Chondrocyte (in vitro differentiated cells): ENCODE data around the gene MOB4. TPM values are rescaled to one million over a fixed set of nuclear protein-coding genes. Genes with fewer than 3 reads are reported as not detected.
A peak's percentile ranks its signal among the peaks of the same experiment; 100 is the strongest.
"Not testable (repeated sequence)": the region's sequence is repeated elsewhere in the genome, so short reads cannot be mapped to it uniquely, and the experiment has no call there.

Source experiments
- DNase-seq: peaks from one replicate; pipeline ENCODE4 v3.0.0; 2021; ENCODE audit warnings: mixed read lengths, low spot score
- H3K27ac Mint-ChIP-seq: one replicate; pipeline ENCODE4 v1.8.0; 2021; ENCODE audit warnings: mild to moderate bottlenecking, moderate library complexity, mixed read lengths; ENCODE audit not compliant: unreplicated experiment
- H3K27me3 Mint-ChIP-seq: 2 replicates; pipeline ENCODE4 v1.8.0; 2021; ENCODE audit warnings: low read depth, mixed read lengths
- H3K36me3 Mint-ChIP-seq: 2 replicates; pipeline ENCODE4 v1.8.0; 2021; ENCODE audit warnings: low read depth, mixed read lengths
- H3K4me1 Mint-ChIP-seq: 2 replicates; pipeline ENCODE4 v1.8.0; 2021; ENCODE audit warnings: low read depth, mild to moderate bottlenecking, mixed read lengths
- H3K4me3 Mint-ChIP-seq: one replicate; pipeline ENCODE4 v1.8.0; 2021; ENCODE audit warnings: mild to moderate bottlenecking, moderate library complexity, mixed read lengths; ENCODE audit not compliant: unreplicated experiment
- H3K9me3 Mint-ChIP-seq: 2 replicates; pipeline ENCODE4 v1.8.0; 2021; ENCODE audit warnings: low read depth, mixed read lengths
- total RNA-seq: library from RNA; stranded (reverse); gene quantifications from 3 replicates; pipeline ENCODE4 v1.2.1, GENCODE V29; 2021
- TF ChIP-seq, protein P1 (sequence below): fragments of 200-600 bp; sonication (generic); IDR thresholded peaks from 2 replicates; pipeline ENCODE4 v1.5.0; 2021; ENCODE audit warnings: antibody characterized with exemption, mild to moderate bottlenecking, moderate library complexity

MOB4 gene
- total RNA-seq, 1 donor from 2014 or later: 30.8 TPM

- TF ChIP-seq, protein P1, sequence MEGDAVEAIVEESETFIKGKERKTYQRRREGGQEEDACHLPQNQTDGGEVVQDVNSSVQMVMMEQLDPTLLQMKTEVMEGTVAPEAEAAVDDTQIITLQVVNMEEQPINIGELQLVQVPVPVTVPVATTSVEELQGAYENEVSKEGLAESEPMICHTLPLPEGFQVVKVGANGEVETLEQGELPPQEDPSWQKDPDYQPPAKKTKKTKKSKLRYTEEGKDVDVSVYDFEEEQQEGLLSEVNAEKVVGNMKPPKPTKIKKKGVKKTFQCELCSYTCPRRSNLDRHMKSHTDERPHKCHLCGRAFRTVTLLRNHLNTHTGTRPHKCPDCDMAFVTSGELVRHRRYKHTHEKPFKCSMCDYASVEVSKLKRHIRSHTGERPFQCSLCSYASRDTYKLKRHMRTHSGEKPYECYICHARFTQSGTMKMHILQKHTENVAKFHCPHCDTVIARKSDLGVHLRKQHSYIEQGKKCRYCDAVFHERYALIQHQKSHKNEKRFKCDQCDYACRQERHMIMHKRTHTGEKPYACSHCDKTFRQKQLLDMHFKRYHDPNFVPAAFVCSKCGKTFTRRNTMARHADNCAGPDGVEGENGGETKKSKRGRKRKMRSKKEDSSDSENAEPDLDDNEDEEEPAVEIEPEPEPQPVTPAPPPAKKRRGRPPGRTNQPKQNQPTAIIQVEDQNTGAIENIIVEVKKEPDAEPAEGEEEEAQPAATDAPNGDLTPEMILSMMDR: no peak
- no peak for DNase-seq
- Mint-ChIP-seq H3K9me3 (peaks cover 7% of the 10 kb centered on the region), H3K4me1 (peaks cover 22% of the 10 kb centered on the region), H3K4me3 (no peak overlapping the region), H3K27me3 (no peaks in the 10 kb centered on the region), H3K36me3 (peaks cover 25% of the 10 kb centered on the region), H3K27ac (peak overlapping the region; percentile 25)
These were observed 55.9 kb downstream of the MOB4 start for GRCh38 chr2:197571627-197572271.

DNA sequence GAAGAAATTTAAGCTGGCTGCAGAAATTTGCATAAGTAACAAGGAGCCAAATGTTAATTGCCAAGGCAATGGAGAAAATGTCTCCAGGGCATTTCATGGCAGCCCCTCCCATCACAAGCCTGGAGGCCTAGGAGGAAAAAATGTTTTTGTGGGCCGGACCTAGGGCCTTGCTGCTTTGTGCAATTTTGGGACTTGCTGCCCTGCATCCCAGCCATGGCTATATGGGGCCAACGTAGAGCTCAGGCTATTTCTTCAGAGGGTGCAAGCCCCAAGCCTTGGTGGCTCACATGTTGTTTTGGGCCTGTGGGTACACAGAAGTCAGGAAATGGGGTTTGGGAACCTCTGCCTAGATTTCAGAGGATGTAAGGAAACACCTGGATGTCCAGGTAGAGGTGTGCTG lies 57.7 kb downstream of the MOB4 start:
- TF ChIP-seq, protein P1: no peak
- no peak overlapping the region for H3K27ac Mint-ChIP-seq
- no peak overlapping the region for H3K4me3 Mint-ChIP-seq
- H3K36me3 Mint-ChIP-seq: peaks cover 25% of the 10 kb centered on the region
- H3K27me3 Mint-ChIP-seq: no peaks in the 10 kb centered on the region
- peaks cover 7% of the 10 kb centered on the region for H3K9me3 Mint-ChIP-seq
- peaks cover 30% of the 10 kb centered on the region for H3K4me1 Mint-ChIP-seq
- DNase-seq: no peak

GRCh38 chr2:197575987-197576386 lies 60.1 kb downstream of the MOB4 start:
- Mint-ChIP-seq H3K27ac (no peak overlapping the region), H3K36me3 (peaks cover 25% of the 10 kb centered on the region), H3K4me1 (peaks cover 30% of the 10 kb centered on the region), H3K27me3 (no peaks in the 10 kb centered on the region), H3K9me3 (peaks cover 7% of the 10 kb centered on the region), H3K4me3 (no peak overlapping the region)
- DNase-seq: no peak
- TF ChIP-seq, protein P1: no peak

- H3K27me3 Mint-ChIP-seq: no peaks in the 10 kb centered on the region
These were observed 60.8 kb downstream of the MOB4 start for GRCh38 chr2:197576631-197577030.

GRCh38 chr2:197577446-197577845 lies 61.6 kb downstream of the MOB4 start:
- TF ChIP-seq, protein P1: no peak
- peaks cover 16% of the 10 kb centered on the region for H3K4me1 Mint-ChIP-seq
- no peak overlapping the region for H3K4me3 Mint-ChIP-seq
- no peak for DNase-seq
- peaks cover 19% of the 10 kb centered on the region for H3K36me3 Mint-ChIP-seq
- peaks cover 7% of the 10 kb centered on the region for H3K9me3 Mint-ChIP-seq
- no peaks in the 10 kb centered on the region for H3K27me3 Mint-ChIP-seq
- H3K27ac Mint-ChIP-seq: no peak overlapping the region

More at GRCh38 chr2:197576631-197577030, 60.8 kb downstream of the MOB4 start:
- DNase-seq: no peak
- TF ChIP-seq, protein P1: no peak
- Mint-ChIP-seq H3K36me3 (peaks cover 25% of the 10 kb centered on the region), H3K27ac (peak overlapping the region; percentile 13), H3K4me1 (peaks cover 24% of the 10 kb centered on the region), H3K9me3 (peaks cover 7% of the 10 kb centered on the region), H3K4me3 (no peak overlapping the region)

GRCh38 chr2:197578294-197578693 lies 62.4 kb downstream of the MOB4 start:
- H3K4me1 Mint-ChIP-seq: peaks cover 16% of the 10 kb centered on the region
- not testable (repeated sequence) for H3K27ac Mint-ChIP-seq, H3K9me3 Mint-ChIP-seq, DNase-seq, H3K4me3 Mint-ChIP-seq, H3K27me3 Mint-ChIP-seq
- H3K36me3 Mint-ChIP-seq: peaks cover 13% of the 10 kb centered on the region

DNA sequence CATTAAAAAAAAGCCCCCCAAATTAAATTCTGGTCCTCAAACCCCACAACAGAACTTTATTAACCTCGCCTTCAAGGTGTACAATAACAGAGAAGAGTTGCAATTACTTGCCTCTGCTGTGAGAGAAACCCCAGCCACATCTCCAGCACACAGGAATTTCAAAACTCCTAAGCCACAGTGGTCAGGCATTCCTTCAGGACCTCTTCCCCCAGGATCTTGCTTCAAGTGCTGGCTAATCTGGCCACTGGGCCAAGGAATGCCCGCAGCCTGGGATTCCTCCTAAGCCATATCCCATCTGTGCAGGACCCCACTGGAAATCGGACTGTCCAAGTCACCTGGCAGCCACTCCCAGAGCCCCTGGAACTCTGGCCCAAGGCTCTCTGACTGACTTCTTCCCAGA lies 64.3 kb downstream of the MOB4 start:
- H3K27ac Mint-ChIP-seq, H3K27me3 Mint-ChIP-seq, H3K9me3 Mint-ChIP-seq, DNase-seq, H3K36me3 Mint-ChIP-seq, H3K4me3 Mint-ChIP-seq: not testable (repeated sequence)
- H3K4me1 Mint-ChIP-seq: peaks cover 16% of the 10 kb centered on the region

DNA sequence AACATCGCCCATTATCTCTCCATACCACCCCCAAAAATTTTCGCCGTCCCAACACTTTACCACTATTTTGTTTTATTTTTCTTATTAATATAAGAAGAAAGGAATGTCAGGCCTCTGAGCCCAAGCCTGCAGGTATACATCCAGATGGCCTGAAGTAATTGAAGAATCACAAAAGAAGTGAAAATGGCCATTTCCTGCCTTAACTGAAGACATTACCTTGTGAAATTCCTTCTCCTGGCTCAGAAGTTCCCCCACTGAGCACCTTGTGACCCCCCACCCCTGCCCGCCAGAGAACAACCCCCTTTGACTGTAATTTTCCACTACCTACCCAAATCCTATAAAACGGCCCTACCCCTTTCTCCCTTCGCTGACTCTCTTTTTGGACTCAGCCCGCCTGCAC lies 71.4 kb downstream of the MOB4 start:
- not testable (repeated sequence) for H3K27me3 Mint-ChIP-seq, H3K27ac Mint-ChIP-seq, H3K9me3 Mint-ChIP-seq, H3K4me3 Mint-ChIP-seq, H3K4me1 Mint-ChIP-seq, DNase-seq
- peaks cover 13% of the 10 kb centered on the region for H3K36me3 Mint-ChIP-seq
